CD8-positive, alpha-beta memory T cell (primary cell): Measurements from ENCODE around the gene PPOX. TPM values are rescaled to one million over a fixed set of nuclear protein-coding genes. Genes with fewer than 3 reads are reported as not detected.
A peak's percentile ranks its signal among the peaks of the same experiment; 100 is the strongest.

Source experiments
- CTCF ChIA-PET: fragments of 350-600 bp; sonication (Branson Sonifier 250); formaldehyde crosslinking; loops from one replicate; lab custom pipeline; 2021; ENCODE audit warnings: antibody characterized with exemption; lab: Charles Lee
- POLR2A ChIA-PET: fragments of 350-600 bp; sonication (Branson Sonifier 250); formaldehyde crosslinking; loops from one replicate; lab custom pipeline; 2021; ENCODE audit warnings: antibody characterized with exemption; lab: Charles Lee
- DNase-seq, 5 donors: peaks; one replicate each; pipeline versions ENCODE4 v3.0.0 to v3.0.0-alpha.2; 2020 to 2022; ENCODE audit warnings: mixed read lengths in 1 of 5
- H3K27ac ChIP-seq: one replicate; pipeline ENCODE4 v1.7.0; 2013; ENCODE audit warnings: low read depth, mild to moderate bottlenecking, low read length, moderate library complexity
- H3K27me3 ChIP-seq: 2 replicates; pipeline ENCODE4 v1.7.0; 2013; ENCODE audit warnings: low read length, mild to moderate bottlenecking; ENCODE audit not compliant: insufficient read depth, poor library complexity, severe bottlenecking
- H3K36me3 ChIP-seq: 2 replicates; pipeline ENCODE4 v1.7.0; 2013; ENCODE audit warnings: mild to moderate bottlenecking, low read length, moderate library complexity; ENCODE audit not compliant: insufficient read depth
- H3K4me1 ChIP-seq: 2 replicates; pipeline ENCODE4 v1.7.0; 2013; ENCODE audit warnings: mild to moderate bottlenecking, low read length, moderate library complexity; ENCODE audit not compliant: insufficient read depth
- H3K4me3 ChIP-seq: 2 replicates; pipeline ENCODE4 v1.7.0; 2013; ENCODE audit warnings: mild to moderate bottlenecking, low read length
- H3K9me3 ChIP-seq: 2 replicates; pipeline ENCODE4 v1.7.0; 2013; ENCODE audit warnings: mild to moderate bottlenecking, low read length
- H3K27ac Mint-ChIP-seq, 8 donors: one replicate each; pipeline ENCODE4 v1.8.0; 2020 to 2021; ENCODE audit warnings: mixed read lengths in 8 of 8, mild to moderate bottlenecking in 6 of 8, inconsistent platforms in 3 of 8, moderate library complexity in 3 of 8
- H3K27me3 Mint-ChIP-seq, 2 donors: one replicate each; pipeline ENCODE4 v1.8.0; 2020 to 2021; ENCODE audit warnings: mixed read lengths in 2 of 2, mild to moderate bottlenecking in 1 of 2, moderate library complexity in 1 of 2
- H3K36me3 Mint-ChIP-seq, 3 donors: one replicate each; pipeline ENCODE4 v1.8.0; 2020 to 2021; ENCODE audit warnings: mixed read lengths in 3 of 3, inconsistent platforms in 1 of 3, mild to moderate bottlenecking in 1 of 3
- H3K4me1 Mint-ChIP-seq, 3 donors: one replicate each; pipeline ENCODE4 v1.8.0; 2020 to 2021; ENCODE audit warnings: mixed read lengths in 3 of 3, inconsistent platforms in 1 of 3, mild to moderate bottlenecking in 1 of 3
- H3K4me3 Mint-ChIP-seq, 7 donors: one replicate each; pipeline ENCODE4 v1.8.0; 2020 to 2021; ENCODE audit warnings: mixed read lengths in 7 of 7, mild to moderate bottlenecking in 6 of 7, moderate library complexity in 4 of 7, inconsistent platforms in 2 of 7
- H3K9me3 Mint-ChIP-seq, 5 donors: one replicate each; pipeline ENCODE4 v1.8.0; 2020 to 2022; ENCODE audit warnings: mixed read lengths in 5 of 5, mild to moderate bottlenecking in 3 of 5, moderate library complexity in 2 of 5, inconsistent platforms in 1 of 5
- polyA plus RNA-seq: library from polyadenylated mRNA; unstranded; fragments of 300-500 nt; fragmentation: Illumina TruSeq; gene quantifications from one replicate; pipeline ENCODE4 v1.2.3, GENCODE V29; 2021
- total RNA-seq, 2 experiments: library from RNA; stranded (reverse); gene quantifications; one replicate each; pipeline ENCODE4 v1.2.3, GENCODE V29; 2021

PPOX gene
- total and polyA plus RNA-seq, 3 experiments from 2014 or later = 17.6 to 31.3 (median 24.4) TPM

DNA sequence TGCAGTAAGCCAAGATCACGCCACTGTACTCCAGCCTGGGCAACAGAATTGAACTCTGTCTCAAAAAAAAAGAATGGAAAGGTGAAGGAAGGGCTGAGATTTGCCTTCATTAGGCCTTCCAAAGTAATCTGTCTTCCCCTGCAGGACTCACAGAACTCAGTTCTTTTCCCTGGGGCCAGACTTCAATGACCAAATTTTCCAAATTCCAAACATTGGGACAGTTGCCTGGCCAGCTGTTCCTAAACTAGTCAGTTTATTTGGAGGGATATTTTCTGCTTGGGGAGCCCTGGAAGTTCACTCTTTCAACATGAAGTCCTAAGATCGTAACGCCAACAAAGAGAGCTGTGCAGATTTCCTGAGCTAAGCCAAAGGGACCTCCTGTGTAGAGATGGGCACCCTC, 28.3 kb upstream of the PPOX start:
- no peaks in the 10 kb centered on the region for H3K9me3 Mint-ChIP-seq
- H3K4me1 Mint-ChIP-seq = peaks cover 4 to 8% (median 6%) of the 10 kb centered on the region in 3 donors
- Histone ChIP-seq H3K36me3 (no peaks in the 10 kb centered on the region), H3K4me1 (peaks cover 7% of the 10 kb centered on the region), H3K4me3 (no peak overlapping the region), H3K9me3 (no peaks in the 10 kb centered on the region), H3K27me3 (no peaks in the 10 kb centered on the region), H3K27ac (no peak overlapping the region)
- H3K27ac Mint-ChIP-seq = peak overlapping the region in 2 of 8 donors; percentile 61 to 86
- DNase-seq = no peak
- ChIA-PET POLR2A (interaction anchor here (1.0 kb wide), 1 partner anchor 40 kb away, joined by 4 read pairs; no protein-coding TSS in a partner anchor), CTCF (interaction anchor here (0.8 to 2.6 kb wide), 10 partner anchors 21 to 303 kb away, joined by 3 to 10 read pairs (median 4); partner anchors contain the start of genes ARHGAP30, KLHDC9, NIT1 and PFDN2)
- H3K27me3 Mint-ChIP-seq = no peaks in the 10 kb centered on the region
- H3K4me3 Mint-ChIP-seq = no peak overlapping the region
- H3K36me3 Mint-ChIP-seq = peaks cover 0 to 2% (median 0%) of the 10 kb centered on the region in 3 donors

DNA sequence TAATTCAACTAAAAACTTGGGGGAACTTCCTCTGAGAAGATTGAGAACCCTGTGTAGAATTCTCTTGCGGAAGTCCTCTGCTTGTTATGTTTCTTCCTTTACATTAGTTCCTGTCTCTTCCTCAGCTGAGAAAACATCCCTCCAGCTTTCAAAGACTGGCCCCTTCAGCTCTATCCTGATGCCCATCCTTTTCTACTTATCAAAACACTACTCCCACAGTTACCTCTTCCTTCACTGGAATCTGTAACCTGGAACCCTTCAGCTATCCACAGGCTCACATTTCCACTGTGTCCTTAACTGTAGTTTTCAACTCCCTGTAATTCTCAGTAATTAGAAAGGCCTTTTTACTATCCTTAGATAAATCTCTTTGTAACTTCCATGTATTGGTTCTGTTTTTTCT, 27.8 kb upstream of the PPOX start:
- no peaks in the 10 kb centered on the region for H3K9me3 Mint-ChIP-seq
- H3K4me3 ChIP-seq = no peak overlapping the region
- POLR2A ChIA-PET = interaction anchor here (1.0 kb wide), 1 partner anchor 41 kb away, joined by 4 read pairs; no protein-coding TSS in a partner anchor

DNA sequence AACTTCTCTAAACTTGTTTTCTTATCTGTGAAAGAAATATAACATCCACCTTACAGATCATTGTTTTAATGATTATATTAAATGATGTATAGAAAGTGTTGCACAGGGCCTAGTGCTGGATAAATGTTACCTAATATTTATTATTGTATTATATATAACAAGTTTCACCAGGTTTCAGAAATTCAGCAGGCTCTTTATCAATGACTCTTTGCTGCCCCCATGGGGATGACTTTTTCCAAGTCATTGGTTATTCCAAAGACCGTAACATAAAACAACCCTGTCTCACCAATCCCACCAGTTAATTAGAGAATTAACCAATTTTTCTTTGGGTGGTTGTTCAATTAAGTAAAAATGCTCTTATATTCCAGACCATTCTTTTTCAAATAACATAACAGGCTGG, 26.5 kb upstream of the PPOX start:
- no peaks in the 10 kb centered on the region for H3K27me3 ChIP-seq
- H3K9me3 ChIP-seq = no peaks in the 10 kb centered on the region
- DNase-seq = peak in 2 of 5 donors; percentile 18 to 48
- H3K27ac ChIP-seq = no peak overlapping the region
- H3K4me3 ChIP-seq = no peak overlapping the region
- H3K27ac Mint-ChIP-seq = no peak overlapping the region
- ChIA-PET POLR2A (no interaction called here), CTCF (interaction anchor here (0.7 to 5.4 kb wide), 5 partner anchors 12 to 69 kb away, joined by 3 to 24 read pairs (median 9); partner anchors contain the start of genes ARHGAP30, KLHDC9 and PPOX)
- no peaks in the 10 kb centered on the region for H3K9me3 Mint-ChIP-seq
- peaks cover 4 to 8% (median 6%) of the 10 kb centered on the region in 3 donors for H3K4me1 Mint-ChIP-seq
- H3K4me3 Mint-ChIP-seq = no peak overlapping the region
- H3K4me1 ChIP-seq = no peaks in the 10 kb centered on the region
- H3K27me3 Mint-ChIP-seq = no peaks in the 10 kb centered on the region
- H3K36me3 ChIP-seq = no peaks in the 10 kb centered on the region
- peaks cover 0 to 2% (median 0%) of the 10 kb centered on the region in 3 donors for H3K36me3 Mint-ChIP-seq

More for the DNA sequence above, 27.8 kb upstream of the PPOX start:
- H3K27ac Mint-ChIP-seq = peak overlapping the region in 2 of 8 donors; percentile 11 to 86
- H3K9me3 ChIP-seq = no peaks in the 10 kb centered on the region
- H3K27me3 Mint-ChIP-seq = no peaks in the 10 kb centered on the region
- H3K4me1 ChIP-seq = peaks cover 5% of the 10 kb centered on the region
- no peaks in the 10 kb centered on the region for H3K36me3 ChIP-seq
- no peaks in the 10 kb centered on the region for H3K27me3 ChIP-seq
- no peak overlapping the region for H3K27ac ChIP-seq
- CTCF ChIA-PET = interaction anchor here (0.8 to 5.4 kb wide), 10 partner anchors 21 to 303 kb away, joined by 3 to 24 read pairs (median 5); partner anchors contain the start of genes ARHGAP30, KLHDC9, NIT1 and PFDN2
- peak overlapping the region in 1 of 7 donors; percentile 8 for H3K4me3 Mint-ChIP-seq
- peaks cover 0 to 2% (median 0%) of the 10 kb centered on the region in 3 donors for H3K36me3 Mint-ChIP-seq
- DNase-seq = no peak
- peaks cover 4 to 8% (median 6%) of the 10 kb centered on the region in 3 donors for H3K4me1 Mint-ChIP-seq

DNA sequence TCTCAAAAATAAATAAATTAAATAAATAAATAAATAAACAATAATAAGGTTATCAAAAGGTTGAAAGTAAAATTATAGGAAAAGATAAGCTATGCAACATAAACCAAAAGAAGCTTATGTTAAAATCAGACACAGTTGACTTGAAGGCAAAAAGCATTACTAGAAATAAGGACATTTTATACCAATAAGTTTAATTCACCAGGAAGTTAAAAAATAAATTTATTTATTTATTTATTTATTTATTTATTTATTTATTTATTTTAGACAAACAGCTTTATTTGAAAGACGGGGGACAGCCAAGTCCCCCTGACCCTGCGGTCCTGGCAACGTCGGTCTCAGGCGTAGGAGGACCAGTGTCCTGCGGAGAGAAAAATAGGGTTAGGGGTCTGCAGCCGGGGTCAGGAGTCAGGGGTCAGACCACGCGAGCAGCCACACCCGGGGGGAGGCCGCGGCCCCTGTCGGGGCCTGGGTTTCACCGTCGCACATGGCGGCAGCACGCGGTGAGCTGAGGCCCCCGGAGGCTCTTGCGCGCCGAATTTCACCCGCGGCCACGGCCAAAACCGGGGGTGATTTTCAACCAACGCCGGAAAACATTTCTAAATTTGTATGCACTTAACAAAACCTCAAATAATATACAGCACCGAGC, 25.3 kb upstream of the PPOX start:
- H3K27me3 ChIP-seq = no peaks in the 10 kb centered on the region
- no peak for DNase-seq
- no peak overlapping the region for H3K27ac ChIP-seq
- no peak overlapping the region for H3K4me3 ChIP-seq
- peaks cover 1 to 3% (median 3%) of the 10 kb centered on the region in 3 donors for H3K4me1 Mint-ChIP-seq
- H3K27ac Mint-ChIP-seq = peak overlapping the region in 1 of 8 donors; percentile 32
- H3K9me3 Mint-ChIP-seq = no peaks in the 10 kb centered on the region
- no peak overlapping the region for H3K4me3 Mint-ChIP-seq
- no peaks in the 10 kb centered on the region for H3K36me3 Mint-ChIP-seq
- H3K36me3 ChIP-seq = no peaks in the 10 kb centered on the region
- CTCF ChIA-PET = interaction anchor here (0.7 to 5.4 kb wide), 9 partner anchors 10 to 151 kb away, joined by 3 to 24 read pairs (median 4); partner anchors contain the start of gene KLHDC9
- POLR2A ChIA-PET = interaction anchor here (0.7 kb wide), 1 partner anchor 10 kb away, joined by 3 read pairs; no protein-coding TSS in a partner anchor
- no peaks in the 10 kb centered on the region for H3K27me3 Mint-ChIP-seq
- H3K4me1 ChIP-seq = no peaks in the 10 kb centered on the region
- no peaks in the 10 kb centered on the region for H3K9me3 ChIP-seq

DNA sequence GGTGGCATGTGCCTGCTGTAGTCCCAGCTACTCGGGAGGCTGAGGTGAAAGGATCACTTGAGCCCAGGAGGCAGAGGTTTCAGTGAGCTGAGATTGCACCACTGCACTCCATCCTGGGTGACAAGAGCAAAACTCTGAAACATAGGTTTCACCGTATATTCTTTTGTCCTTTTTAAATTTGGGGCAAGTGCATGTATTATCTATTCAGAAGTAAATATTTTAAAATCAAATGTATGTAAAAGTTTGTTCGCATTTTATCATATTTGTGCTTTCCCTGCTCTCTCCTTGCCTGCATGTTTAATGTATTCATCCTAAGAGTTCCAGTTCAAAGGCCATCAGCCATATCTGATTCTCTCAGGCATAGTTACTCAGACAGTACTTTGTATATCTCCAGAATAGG, 20.4 kb upstream of the PPOX start:
- CTCF ChIA-PET = interaction anchor here (1.8 kb wide), 1 partner anchor 13 kb away, joined by 3 read pairs; the partner anchor contains the start of gene DEDD
- Mint-ChIP-seq H3K4me3 (no peak overlapping the region), H3K27me3 (no peaks in the 10 kb centered on the region), H3K36me3 (no peaks in the 10 kb centered on the region), H3K27ac (no peak overlapping the region), H3K4me1 (no peaks in the 10 kb centered on the region), H3K9me3 (no peaks in the 10 kb centered on the region)
- H3K9me3 ChIP-seq = no peaks in the 10 kb centered on the region
- no peaks in the 10 kb centered on the region for H3K4me1 ChIP-seq
- H3K4me3 ChIP-seq = no peak overlapping the region
- POLR2A ChIA-PET = no interaction called here
- no peak overlapping the region for H3K27ac ChIP-seq
- no peaks in the 10 kb centered on the region for H3K36me3 ChIP-seq
- DNase-seq = no peak
- no peaks in the 10 kb centered on the region for H3K27me3 ChIP-seq

DNA sequence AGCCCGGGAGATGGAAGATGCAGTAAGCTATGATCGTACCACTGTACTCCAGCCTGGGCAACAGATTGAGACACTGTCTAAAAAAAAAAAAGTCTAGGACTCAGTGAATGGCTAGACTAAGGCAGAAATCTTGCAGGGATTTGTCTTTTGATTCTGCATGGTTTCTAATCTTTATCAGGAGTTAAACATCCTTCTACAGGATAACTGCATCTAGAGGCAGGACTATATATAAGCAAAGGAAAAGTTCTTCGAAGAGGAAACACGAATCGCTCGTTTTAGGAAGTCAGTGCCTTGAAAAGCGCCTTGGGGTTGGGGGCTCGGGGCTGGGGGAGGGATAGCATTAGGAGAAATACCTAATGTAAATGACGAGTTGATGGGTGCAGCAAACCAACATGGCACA, 13.1 kb upstream of the PPOX start:
- POLR2A ChIA-PET = interaction anchor here (0.6 to 2.2 kb wide), 16 partner anchors 13 to 358 kb away, joined by 3 to 17 read pairs (median 4); partner anchors contain the start of genes ARHGAP30, B4GALT3, DEDD and NDUFS2
- peak overlapping the region; percentile 98 to 100 (median 98) for H3K4me3 Mint-ChIP-seq
- H3K9me3 Mint-ChIP-seq = no peaks in the 10 kb centered on the region
- DNase-seq = no peak
- Histone ChIP-seq H3K4me3 (peak overlapping the region; percentile 87), H3K36me3 (no peaks in the 10 kb centered on the region), H3K4me1 (peaks cover 11% of the 10 kb centered on the region), H3K27ac (peak overlapping the region; percentile 98), H3K9me3 (no peaks in the 10 kb centered on the region), H3K27me3 (no peaks in the 10 kb centered on the region)
- H3K27me3 Mint-ChIP-seq = no peaks in the 10 kb centered on the region
- peaks cover 0 to 26% (median 7%) of the 10 kb centered on the region in 3 donors for H3K36me3 Mint-ChIP-seq
- H3K4me1 Mint-ChIP-seq = peaks cover 21 to 39% (median 28%) of the 10 kb centered on the region in 3 donors
- peak overlapping the region; percentile 98 to 100 (median 100) for H3K27ac Mint-ChIP-seq
- CTCF ChIA-PET = interaction anchor here (0.7 to 6.4 kb wide), 8 partner anchors 12 to 154 kb away, joined by 3 to 44 read pairs (median 4); partner anchors contain the start of genes ARHGAP30, B4GALT3, PPOX and TOMM40L

DNA sequence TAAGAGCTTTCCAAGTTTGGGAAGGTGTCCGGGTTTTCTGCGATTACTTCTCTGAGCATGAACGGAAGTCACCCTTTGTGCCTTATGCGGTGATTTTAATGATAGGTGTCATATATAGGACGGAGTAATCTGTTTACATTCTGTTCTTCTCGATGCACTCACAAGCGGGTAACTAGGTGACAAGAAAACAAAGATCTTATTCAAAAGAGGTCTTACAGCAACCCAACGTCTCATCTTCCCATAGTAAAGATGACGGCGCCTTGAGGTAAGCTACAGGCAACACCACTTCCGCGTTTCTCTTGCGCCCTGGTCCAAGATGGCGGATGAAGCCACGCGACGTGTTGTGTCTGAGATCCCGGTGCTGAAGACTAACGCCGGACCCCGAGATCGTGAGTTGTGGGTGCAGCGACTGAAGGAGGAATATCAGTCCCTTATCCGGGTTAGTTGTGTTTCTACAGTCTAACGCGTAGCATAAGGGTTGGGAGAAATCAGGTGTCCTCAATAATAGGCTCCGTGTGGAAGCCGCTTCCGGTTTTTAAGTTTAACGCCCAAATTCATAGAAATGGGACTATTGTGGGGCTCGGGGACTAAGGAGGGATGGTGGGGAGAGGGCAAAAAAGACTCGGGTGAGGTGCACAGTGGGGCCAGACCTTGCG, 12.4 kb upstream of the PPOX start, which contains the start of gene UFC1:
Gene UFC1, plus strand, starts transcription at position 297 of the 656 bp plus-strand sequence. Its CDS starts 20 bp downstream, at position 317.
- H3K9me3 ChIP-seq = no peaks in the 10 kb centered on the region
- ChIA-PET CTCF (interaction anchor here (0.7 to 6.4 kb wide), 8 partner anchors 12 to 154 kb away, joined by 3 to 44 read pairs (median 4); partner anchors contain the start of genes ARHGAP30, B4GALT3, PPOX and TOMM40L), POLR2A (interaction anchor here (0.6 to 2.2 kb wide), 12 partner anchors 12 to 160 kb away, joined by 3 to 17 read pairs (median 4); partner anchors contain the start of genes ARHGAP30, B4GALT3, DEDD and NDUFS2)
- H3K36me3 Mint-ChIP-seq = peaks cover 0 to 33% (median 7%) of the 10 kb centered on the region in 3 donors
- peak within 1 kb of the TSS; percentile 98 to 100 (median 100) for H3K27ac Mint-ChIP-seq
- H3K4me1 ChIP-seq = peaks cover 14% of the 10 kb centered on the region
- peak; percentile 68 to 90 (median 88) for DNase-seq
- H3K27me3 Mint-ChIP-seq = no peaks in the 10 kb centered on the region
- peak within 1 kb of the TSS; percentile 98 for H3K27ac ChIP-seq
- no peaks in the 10 kb centered on the region for H3K9me3 Mint-ChIP-seq
- H3K36me3 ChIP-seq = no peaks in the 10 kb centered on the region
- H3K27me3 ChIP-seq = no peaks in the 10 kb centered on the region
- peaks cover 25 to 44% (median 34%) of the 10 kb centered on the region in 3 donors for H3K4me1 Mint-ChIP-seq
- peak within 1 kb of the TSS; percentile 87 for H3K4me3 ChIP-seq
- H3K4me3 Mint-ChIP-seq = peak within 1 kb of the TSS; percentile 98 to 100 (median 98)
